PC-3 (cell line): Measurements from ENCODE around the gene HNF1A. TPM values are rescaled to one million over a fixed set of nuclear protein-coding genes. Genes with fewer than 3 reads are reported as not detected.

ENCODE experiments used
- ATAC-seq: fragments of 200-7000 bp; cut with Tn5 transposase; 2 replicates; pipeline ENCODE4 v1.9.1; 2020; ENCODE audit warnings: mild to moderate bottlenecking, moderate library complexity
- BruUV-seq: library from RNA; stranded (reverse); fragments of 400-500 nt; replicated peaks from 2 replicates; lab custom pipeline; 2021; lab: Mats Ljungman, UMichigan
- CTCF ChIA-PET: fragments of 300-600 bp; sonication (Branson Sonifier 250); formaldehyde crosslinking; loops from one replicate; lab custom pipeline; 2022; ENCODE audit warnings: antibody characterized with exemption; lab: Charles Lee
- POLR2A ChIA-PET: fragments of 300-600 bp; sonication (Branson Sonifier 250); formaldehyde crosslinking; loops from one replicate; lab custom pipeline; 2022; ENCODE audit warnings: antibody characterized with exemption; ENCODE audit not compliant: unreplicated experiment; lab: Charles Lee
- DNase-seq: peaks from one replicate; pipeline ENCODE4 v3.0.0-alpha.2; 2015
- H2AFZ ChIP-seq: fragments of 300-600 bp; sonication (generic); 2 replicates; pipeline ENCODE4 v1.6.0; 2016; ENCODE audit warnings: antibody characterized with exemption, low read length
- H3F3A ChIP-seq: fragments of 300-600 bp; sonication (generic); one replicate; pipeline ENCODE4 v1.6.0; 2017; ENCODE audit warnings: antibody characterized with exemption, low read length, control low read depth, mild to moderate bottlenecking; ENCODE audit not compliant: unreplicated experiment
- H3K27ac ChIP-seq: fragments of 300-600 bp; sonication (generic); 2 replicates; pipeline ENCODE4 v1.5.1; 2016; ENCODE audit warnings: mild to moderate bottlenecking, low read length
- H3K27me3 ChIP-seq: fragments of 300-600 bp; sonication (generic); 2 replicates; pipeline ENCODE4 v1.6.1; 2016; ENCODE audit warnings: low read length, mixed read lengths
- H3K36me3 ChIP-seq: fragments of 300-600 bp; sonication (generic); 2 replicates; pipeline ENCODE4 v1.6.1; 2016; ENCODE audit warnings: low read depth, mixed run types, low read length, mixed read lengths
- H3K4me1 ChIP-seq: fragments of 300-600 bp; sonication (generic); 2 replicates; pipeline ENCODE4 v1.5.1; 2016; ENCODE audit warnings: low read length; ENCODE audit not compliant: insufficient read depth
- H3K4me2 ChIP-seq: fragments of 300-600 bp; sonication (generic); 2 replicates; pipeline ENCODE4 v1.6.0; 2016; ENCODE audit warnings: low read length
- H3K4me3 ChIP-seq: fragments of 300-600 bp; sonication (generic); 2 replicates; pipeline ENCODE4 v1.5.1; 2016; ENCODE audit warnings: mild to moderate bottlenecking, low read length, mixed read lengths
- H3K79me2 ChIP-seq: fragments of 300-600 bp; sonication (generic); 2 replicates; pipeline ENCODE4 v1.6.1; 2017; ENCODE audit warnings: low read length, mixed read lengths
- H3K9ac ChIP-seq: fragments of 300-600 bp; sonication (generic); 2 replicates; pipeline ENCODE4 v1.6.0; 2016; ENCODE audit warnings: mild to moderate bottlenecking, low read length
- H3K9me2 ChIP-seq: fragments of 300-600 bp; sonication (generic); replicated peaks from 2 replicates; pipeline ENCODE4 v1.6.1; 2016; ENCODE audit warnings: mixed run types, low read length, mixed read lengths
- H3K9me3 ChIP-seq: fragments of 300-600 bp; sonication (generic); 2 replicates; pipeline ENCODE4 v1.6.1; 2016; ENCODE audit warnings: low read length, mixed read lengths
- H4K20me1 ChIP-seq: fragments of 300-600 bp; sonication (generic); 2 replicates; pipeline ENCODE4 v1.6.1; 2016; ENCODE audit warnings: low read length, mixed read lengths
- CTCF ChIP-seq: fragments of 300-600 bp; sonication (generic); conservative IDR thresholded peaks from 2 replicates; pipeline ENCODE4 v1.5.1; 2017; ENCODE audit warnings: antibody characterized with exemption, low read depth, mild to moderate bottlenecking, low read length
- EZH2phosphoT487 ChIP-seq: fragments of 300-600 bp; sonication (generic); IDR thresholded peaks from 2 replicates; pipeline ENCODE4 v1.6.1; 2018; ENCODE audit warnings: mild to moderate bottlenecking, antibody characterized with exemption, low read length, borderline replicate concordance
- intact Hi-C: fragments of 100-400 bp; cut with micrococcal nuclease; formaldehyde crosslinking; loops from 2 replicates; pipeline ENCODE4 v1.9.0; 2023
- total RNA-seq: library from RNA; depleted of rRNA; stranded (reverse); fragments of >200 nt; gene quantifications from 2 replicates; pipeline ENCODE4 v1.2.3, GENCODE V29; 2014; rRNA removed

Gene HNF1A
- total RNA-seq, 1 experiment from 2014 or later, result not detected

- Histone ChIP-seq H3K4me1 (no peaks in the 10 kb centered on the region), H2AFZ (no peak overlapping the region), H3K79me2 (no peaks in the 10 kb centered on the region), H3F3A (no peaks in the 10 kb centered on the region), H3K9me2 (no peaks in the 10 kb centered on the region), H3K9me3 (no peaks in the 10 kb centered on the region), H3K27me3 (no peaks in the 10 kb centered on the region), H3K36me3 (no peaks in the 10 kb centered on the region), H3K4me3 (no peak overlapping the region), H3K9ac (no peak overlapping the region), H3K27ac (no peak overlapping the region), H3K4me2 (no peak overlapping the region), H4K20me1 (no peaks in the 10 kb centered on the region)
- intact Hi-C loops, result no loop called here
- no TSS peak for BruUV-seq
- ChIA-PET CTCF (interaction anchor here (0.6 to 0.7 kb wide), 2 partner anchors 9 to 173 kb away, joined by 3 to 4 read pairs; no protein-coding TSS in a partner anchor), POLR2A (interaction anchor here (0.7 kb wide), 1 partner anchor 19 kb away, joined by 4 read pairs; no protein-coding TSS in a partner anchor)
- DNase-seq, result peak; percentile 48
- TF ChIP-seq CTCF (no peak), EZH2phosphoT487 (no peak)
- ATAC-seq, result no peak
Measured at GRCh38 chr12:121050725-121051124, 72.4 kb downstream of the HNF1A start.

Other genes with a start within 250 kb of the HNF1A start
- gene SPPL3, start 74.2 kb upstream of the HNF1A start, total RNA-seq, result 18.8 and 20.3 TPM in 2 replicates
- gene C12orf43, start 37.9 kb downstream of the HNF1A start, total RNA-seq, result 35.4 and 36.1 TPM in 2 replicates
- gene OASL, start 60.7 kb downstream of the HNF1A start, total RNA-seq, result 6.4 and 7.6 TPM in 2 replicates
- gene P2RX7, start 154.3 kb downstream of the HNF1A start, total RNA-seq, result 1.6 and 6.0 TPM in 2 replicates
- gene P2RX4, start 231.6 kb downstream of the HNF1A start, total RNA-seq, result 19.4 and 21.6 TPM in 2 replicates